Body of pancreas (tissue), 4 donors: Measurements from ENCODE around the gene EXTL1.

Experiments used
- CTCF ChIP-seq, 7 experiments: fragments of 450-650 bp in 4 of 7; fragments of 200-600 bp in 3 of 7; sonication (generic) in 3 of 7; IDR thresholded peaks; one replicate each; pipeline ENCODE4 v1.5.1; 2016 to 2019; ENCODE audit warnings: antibody characterized with exemption in 7 of 7
- POLR2A ChIP-seq, 3 donors: fragments of 450-650 bp; IDR thresholded peaks; one replicate each; pipeline ENCODE4 v1.6.1; 2016; ENCODE audit warnings: antibody characterized with exemption in 3 of 3, mild to moderate bottlenecking in 2 of 3

GRCh38 chr1:26075421-26076144 is 54.0 kb downstream of the EXTL1 start:
- no peak for TF ChIP-seq CTCF (IDR thresholded peaks at IDR 0.05)
- no peak for TF ChIP-seq POLR2A (IDR thresholded peaks at IDR 0.05)
